GM21528 (cell line): ENCODE measurements around the gene SIK3.

Experiments used
- ATAC-seq: cut with Tn5 transposase; IDR thresholded peaks from one replicate; pipeline ENCODE4 v1.9.1; 2021; ENCODE audit warnings: mild to moderate bottlenecking, moderate library complexity; ENCODE audit not compliant: unreplicated experiment, low FRiP score

The SIK3 gene

GRCh38 chr11:116879800-116880625 is 218.2 kb downstream of the SIK3 start:
- no peak for ATAC-seq

GRCh38 chr11:116876656-116877055 is 221.6 kb downstream of the SIK3 start:
- no peak for ATAC-seq

- ATAC-seq = no peak
Observed at GRCh38 chr11:116875194-116875593, 223.0 kb downstream of the SIK3 start.

- no peak for ATAC-seq
Observed at GRCh38 chr11:116874251-116874650, 224.0 kb downstream of the SIK3 start.

- no peak for ATAC-seq
Observed at GRCh38 chr11:116873381-116873780, 224.8 kb downstream of the SIK3 start.

GRCh38 chr11:116871248-116871647 is 227.0 kb downstream of the SIK3 start:
- ATAC-seq = no peak

GRCh38 chr11:116870054-116870453 is 228.2 kb downstream of the SIK3 start:
- no peak for ATAC-seq

- no peak for ATAC-seq
Observed at GRCh38 chr11:116869610-116870009, 228.6 kb downstream of the SIK3 start.

GRCh38 chr11:116868066-116868465 is 230.2 kb downstream of the SIK3 start:
- ATAC-seq = no peak

- ATAC-seq = no peak
Observed at GRCh38 chr11:116867619-116868018, 230.6 kb downstream of the SIK3 start.

- no peak for ATAC-seq
Observed at GRCh38 chr11:116866804-116867455, 231.3 kb downstream of the SIK3 start.

- no peak for ATAC-seq
Observed at GRCh38 chr11:116865696-116866095, 232.5 kb downstream of the SIK3 start.

- no peak for ATAC-seq
Observed at GRCh38 chr11:116864531-116864930, 233.7 kb downstream of the SIK3 start.

GRCh38 chr11:116862951-116863350 is 235.3 kb downstream of the SIK3 start:
- ATAC-seq = no peak

GRCh38 chr11:116862185-116862584 is 236.0 kb downstream of the SIK3 start:
- ATAC-seq = no peak

- ATAC-seq = no peak
Observed at GRCh38 chr11:116861539-116861938, 236.7 kb downstream of the SIK3 start.

GRCh38 chr11:116860303-116860702 is 237.9 kb downstream of the SIK3 start:
- ATAC-seq = no peak

GRCh38 chr11:116859175-116859574 is 239.1 kb downstream of the SIK3 start:
- no peak for ATAC-seq

- no peak for ATAC-seq
Observed at GRCh38 chr11:116857936-116858335, 240.3 kb downstream of the SIK3 start.

GRCh38 chr11:116857316-116857715 is 240.9 kb downstream of the SIK3 start:
- no peak for ATAC-seq

GRCh38 chr11:116856423-116856822 is 241.8 kb downstream of the SIK3 start:
- ATAC-seq = no peak

GRCh38 chr11:116855413-116855812 is 242.8 kb downstream of the SIK3 start:
- no peak for ATAC-seq
